Tibial artery (tissue), 4 donors: ENCODE measurements around the gene ADD2.
"Not testable (repeated sequence)": the region's sequence is repeated elsewhere in the genome, so short reads cannot be mapped to it uniquely, and the experiment has no call there.

Experiments
- DNase-seq, 2 donors: peaks; one replicate each; pipeline ENCODE4 v3.0.0-alpha.2; 2019
- H3K27ac ChIP-seq, 2 donors: fragments of 200-600 bp; sonication (generic) in 1 of 2; 1 replicate in 1 of 2; 2 replicates in 1 of 2; pipeline ENCODE4 v1.5.1; 2018 to 2019; ENCODE audit warnings: mild to moderate bottlenecking in 1 of 2
- H3K27me3 ChIP-seq, 2 donors: fragments of 200-600 bp; sonication (generic) in 1 of 2; one replicate each; pipeline versions ENCODE4 v1.5.1 to v1.6.0; 2016 to 2019
- H3K36me3 ChIP-seq, 3 donors: fragments of 200-600 bp; sonication (generic) in 2 of 3; one replicate each; pipeline ENCODE4 v1.5.1; 2016 to 2019; ENCODE audit warnings: mild to moderate bottlenecking in 2 of 3
- H3K4me1 ChIP-seq, 4 donors: fragments of 200-600 bp; sonication (generic) in 2 of 4; 1 replicate in 3 of 4; 2 replicates in 1 of 4; pipeline ENCODE4 v1.5.1; 2016 to 2019
- H3K4me3 ChIP-seq, 2 donors: fragments of 200-600 bp; sonication (generic) in 1 of 2; 1 replicate in 1 of 2; 2 replicates in 1 of 2; pipeline ENCODE4 v1.5.1; 2018 to 2019; ENCODE audit warnings: mild to moderate bottlenecking in 2 of 2
- H3K9me3 ChIP-seq, 3 donors: fragments of 200-600 bp; sonication (generic) in 1 of 3; one replicate each; pipeline ENCODE4 v1.5.1; 2016 to 2019
- intact Hi-C: fragments of 100-400 bp; cut with DNase I; formaldehyde crosslinking; loops from one replicate; pipeline ENCODE4 v1.15.0; 2023; ENCODE audit warnings: low total_unique reads
- TF ChIP-seq, protein P1 (sequence below), 2 experiments: fragments of 200-600 bp in 1 of 2; fragments of 450-650 bp in 1 of 2; IDR thresholded peaks; one replicate each; pipeline ENCODE4 v1.5.1; 2017 to 2019; ENCODE audit warnings: antibody characterized with exemption in 2 of 2, mild to moderate bottlenecking in 1 of 2, moderate library complexity in 1 of 2

ADD2 gene

DNA sequence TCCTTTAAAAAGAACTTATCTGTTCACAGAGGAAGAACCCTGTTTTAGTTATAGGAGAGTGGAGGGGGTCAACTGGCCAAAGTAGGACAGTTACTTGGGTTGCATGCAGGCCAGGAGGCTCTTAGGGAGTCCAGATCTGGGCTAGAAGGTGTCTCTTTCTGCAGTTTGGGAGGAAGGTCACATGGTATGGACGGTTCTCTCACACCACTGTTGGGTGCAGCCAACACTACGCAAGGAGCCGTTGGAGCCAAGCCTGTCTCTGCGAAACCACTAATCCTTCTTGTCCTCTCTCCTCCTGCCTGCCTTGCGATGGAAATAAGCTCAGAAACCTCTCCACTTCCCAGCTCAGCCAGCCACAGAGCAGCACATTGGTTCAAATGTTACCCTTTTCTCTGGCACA, 108.4 kb downstream of the ADD2 start:
- no peak for DNase-seq
- peaks cover 0 to 25% of the 10 kb centered on the region in 2 donors for H3K27me3 ChIP-seq

DNA sequence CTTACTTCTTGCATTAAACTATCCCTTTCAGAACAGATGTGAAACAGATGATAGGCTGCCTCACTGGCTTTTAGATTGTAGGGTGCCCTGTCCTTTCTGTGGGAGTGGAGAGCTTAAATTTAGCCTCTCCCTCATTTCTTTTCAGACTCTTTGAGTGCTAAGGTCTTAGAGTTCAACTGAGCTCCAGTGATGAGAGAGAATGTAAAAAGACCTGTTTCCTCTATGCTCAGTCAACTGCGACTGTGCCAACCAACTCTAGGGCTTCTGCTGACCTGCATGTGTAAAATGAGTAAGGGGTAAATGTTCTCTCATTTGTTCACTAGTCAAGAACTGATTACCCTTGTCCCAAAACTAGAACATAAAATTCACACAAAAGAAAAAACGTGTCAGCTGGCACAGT, 109.5 kb downstream of the ADD2 start:
- intact Hi-C loops, result no loop called here
- H3K4me3 ChIP-seq, result no peak overlapping the region

More for the DNA sequence above, 108.4 kb downstream of the ADD2 start:
- intact Hi-C loops, result no loop called here
- Histone ChIP-seq H3K9me3 (no peaks in the 10 kb centered on the region), H3K27ac (no peak overlapping the region), H3K4me1 (no peaks in the 10 kb centered on the region), H3K36me3 (no peaks in the 10 kb centered on the region), H3K4me3 (no peak overlapping the region)
- TF ChIP-seq, protein P1, sequence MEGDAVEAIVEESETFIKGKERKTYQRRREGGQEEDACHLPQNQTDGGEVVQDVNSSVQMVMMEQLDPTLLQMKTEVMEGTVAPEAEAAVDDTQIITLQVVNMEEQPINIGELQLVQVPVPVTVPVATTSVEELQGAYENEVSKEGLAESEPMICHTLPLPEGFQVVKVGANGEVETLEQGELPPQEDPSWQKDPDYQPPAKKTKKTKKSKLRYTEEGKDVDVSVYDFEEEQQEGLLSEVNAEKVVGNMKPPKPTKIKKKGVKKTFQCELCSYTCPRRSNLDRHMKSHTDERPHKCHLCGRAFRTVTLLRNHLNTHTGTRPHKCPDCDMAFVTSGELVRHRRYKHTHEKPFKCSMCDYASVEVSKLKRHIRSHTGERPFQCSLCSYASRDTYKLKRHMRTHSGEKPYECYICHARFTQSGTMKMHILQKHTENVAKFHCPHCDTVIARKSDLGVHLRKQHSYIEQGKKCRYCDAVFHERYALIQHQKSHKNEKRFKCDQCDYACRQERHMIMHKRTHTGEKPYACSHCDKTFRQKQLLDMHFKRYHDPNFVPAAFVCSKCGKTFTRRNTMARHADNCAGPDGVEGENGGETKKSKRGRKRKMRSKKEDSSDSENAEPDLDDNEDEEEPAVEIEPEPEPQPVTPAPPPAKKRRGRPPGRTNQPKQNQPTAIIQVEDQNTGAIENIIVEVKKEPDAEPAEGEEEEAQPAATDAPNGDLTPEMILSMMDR (IDR thresholded peaks at IDR 0.05), result no peak

DNA sequence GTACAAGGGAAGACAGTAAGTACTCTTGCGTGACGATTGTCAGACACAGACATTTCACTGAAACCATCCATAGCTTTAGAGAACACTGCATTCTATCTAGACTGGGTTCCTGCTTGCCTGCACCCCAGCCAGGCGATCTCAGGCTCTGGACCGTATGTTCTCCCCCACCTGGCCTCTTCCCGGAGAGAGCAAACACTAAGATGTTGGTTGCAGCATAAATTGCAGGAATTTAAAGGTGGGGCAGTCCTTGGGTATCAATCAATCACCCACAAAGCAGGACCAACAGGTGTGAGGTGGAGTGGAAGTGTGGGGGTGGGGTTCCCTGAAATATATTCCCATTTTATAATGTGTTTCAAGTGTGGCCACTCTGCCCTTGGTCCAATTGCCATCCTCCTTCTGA, 110.8 kb downstream of the ADD2 start:
- H3K9me3 ChIP-seq, result no peaks in the 10 kb centered on the region
- TF ChIP-seq, protein P1 (IDR thresholded peaks at IDR 0.05), result no peak
- peaks cover 0 to 30% of the 10 kb centered on the region in 2 donors for H3K27me3 ChIP-seq
- no peaks in the 10 kb centered on the region for H3K4me1 ChIP-seq
- intact Hi-C loops, result no loop called here
- H3K27ac ChIP-seq, result no peak overlapping the region
- H3K4me3 ChIP-seq, result no peak overlapping the region
- DNase-seq, result no peak
- no peaks in the 10 kb centered on the region for H3K36me3 ChIP-seq

More for the DNA sequence above, 109.5 kb downstream of the ADD2 start:
- no peak overlapping the region for H3K27ac ChIP-seq
- TF ChIP-seq, protein P1 (IDR thresholded peaks at IDR 0.05), result no peak
- no peak for DNase-seq
- no peaks in the 10 kb centered on the region for H3K36me3 ChIP-seq
- H3K9me3 ChIP-seq, result no peaks in the 10 kb centered on the region
- H3K27me3 ChIP-seq, result peaks cover 0 to 30% of the 10 kb centered on the region in 2 donors
- no peaks in the 10 kb centered on the region for H3K4me1 ChIP-seq

DNA sequence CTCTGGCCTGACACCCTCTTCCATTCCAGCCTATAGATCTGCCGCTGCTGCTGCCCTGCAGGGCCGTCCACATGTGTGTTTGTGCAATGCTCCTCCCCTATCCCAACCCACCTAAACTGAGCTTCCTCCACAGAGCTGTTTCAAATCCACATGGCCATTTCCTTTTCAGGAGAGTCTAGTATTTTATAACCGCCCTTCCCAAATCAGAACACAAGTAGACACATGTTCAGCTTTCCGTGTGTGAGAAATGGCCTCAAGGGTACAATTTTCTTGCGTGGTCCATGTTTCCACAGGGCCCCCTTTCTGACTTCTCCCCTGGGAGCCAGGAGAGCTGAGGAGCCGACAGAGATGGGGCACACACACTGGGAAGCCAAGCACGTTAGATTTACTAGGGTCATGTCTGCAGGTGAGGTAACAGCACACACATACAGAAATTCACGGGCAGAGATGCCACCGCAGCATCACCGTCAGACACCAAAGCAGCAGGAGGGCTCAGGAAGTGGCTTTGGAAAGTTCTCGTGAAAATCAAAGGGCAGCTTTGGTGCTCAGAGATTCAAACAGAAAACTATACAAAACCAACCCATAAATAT, 111.5 kb downstream of the ADD2 start:
- intact Hi-C loops, result no loop called here
- Histone ChIP-seq H3K27ac (no peak overlapping the region), H3K36me3 (no peaks in the 10 kb centered on the region)

DNA sequence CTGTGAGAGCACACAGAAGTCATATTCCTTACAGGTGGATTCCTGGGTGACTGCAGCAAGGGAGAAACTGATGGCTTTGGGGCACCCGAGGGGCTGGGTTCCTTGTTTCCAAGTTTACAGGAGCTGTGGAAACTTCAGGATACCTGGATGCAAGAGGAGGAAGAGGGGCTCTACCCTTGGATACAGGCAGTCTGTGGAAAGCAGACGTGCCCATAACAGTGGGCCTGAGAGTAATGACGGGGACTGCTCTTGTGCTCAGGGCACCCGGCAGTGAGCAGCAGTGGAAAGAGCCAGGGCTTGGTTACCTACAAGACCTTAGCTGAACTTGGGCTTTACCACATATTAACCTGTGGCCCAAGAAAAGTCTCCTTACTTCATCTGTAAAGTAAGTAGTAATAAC, 112.2 kb downstream of the ADD2 start:
- no peak overlapping the region for H3K27ac ChIP-seq
- no peak overlapping the region for H3K4me3 ChIP-seq
- H3K36me3 ChIP-seq, result no peaks in the 10 kb centered on the region
- no peaks in the 10 kb centered on the region for H3K4me1 ChIP-seq
- TF ChIP-seq, protein P1 (IDR thresholded peaks at IDR 0.05), result no peak
- H3K9me3 ChIP-seq, result no peaks in the 10 kb centered on the region
- no peak for DNase-seq
- intact Hi-C loops, result no loop called here
- H3K27me3 ChIP-seq, result peaks cover 0 to 30% of the 10 kb centered on the region in 2 donors

More for the DNA sequence above, 111.5 kb downstream of the ADD2 start:
- no peak for DNase-seq
- TF ChIP-seq, protein P1 (IDR thresholded peaks at IDR 0.05), result no peak
- Histone ChIP-seq H3K9me3 (no peaks in the 10 kb centered on the region), H3K4me3 (no peak overlapping the region), H3K4me1 (no peaks in the 10 kb centered on the region), H3K27me3 (peaks cover 0 to 30% of the 10 kb centered on the region in 2 donors)

DNA sequence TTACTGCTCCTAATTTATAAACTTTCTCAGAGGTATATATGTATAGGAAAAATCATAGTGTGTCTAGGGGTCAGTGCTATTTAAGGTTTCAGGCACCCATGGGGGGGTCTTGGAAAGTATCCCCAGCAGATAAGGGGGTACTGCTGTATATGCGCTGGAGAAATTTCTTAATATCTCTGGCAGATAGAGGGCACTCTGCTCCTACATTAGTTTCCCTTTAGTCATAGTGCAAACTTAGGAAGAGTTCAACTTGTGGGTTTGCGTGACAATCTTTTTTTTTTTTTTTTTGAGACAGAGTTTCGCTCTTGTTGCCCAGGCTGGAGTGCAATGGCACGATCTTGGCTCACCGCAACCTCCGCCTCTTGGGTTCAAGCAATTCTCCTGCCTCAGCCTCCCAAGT, 112.8 kb downstream of the ADD2 start:
- intact Hi-C loops, result not testable (repeated sequence)

More for the DNA sequence above, 112.8 kb downstream of the ADD2 start:
- H3K36me3 ChIP-seq, DNase-seq, H3K4me3 ChIP-seq, H3K4me1 ChIP-seq, H3K9me3 ChIP-seq, H3K27ac ChIP-seq: not testable (repeated sequence)
- H3K27me3 ChIP-seq, result peaks cover 0 to 30% of the 10 kb centered on the region in 2 donors
